Measurements from ENCODE around the gene ZNF362.

Gene ZNF362

DNA sequence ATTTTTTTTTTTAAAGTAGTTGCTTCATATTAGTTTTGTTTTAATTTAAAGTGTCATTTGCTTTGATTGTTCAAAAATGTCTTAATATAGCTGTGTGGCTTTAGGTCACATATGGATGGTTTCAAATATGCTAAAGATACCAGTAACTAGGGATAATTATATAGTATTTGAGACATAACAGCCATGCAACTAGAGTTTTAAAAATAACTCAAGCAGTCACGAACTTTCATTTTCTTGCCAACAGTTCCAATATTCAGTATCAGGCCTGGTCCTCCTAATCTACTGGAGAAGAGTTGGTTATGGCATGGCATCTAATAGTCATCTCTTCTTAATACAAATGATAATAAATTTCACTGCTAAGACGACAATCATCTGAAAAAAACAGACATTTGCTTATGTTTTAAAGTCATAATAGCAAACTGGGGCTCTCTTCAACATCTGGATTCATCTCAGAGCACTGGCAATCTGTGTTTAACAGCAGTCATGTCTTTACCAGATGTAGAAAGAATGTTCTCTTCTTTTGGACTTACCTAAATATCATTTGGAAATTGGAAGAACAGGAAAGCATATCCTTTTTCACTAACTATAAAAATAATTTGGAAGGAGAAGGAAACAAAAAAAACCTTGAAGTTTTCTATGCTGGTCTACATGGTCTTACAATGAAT lies 88.7 kb downstream of the ZNF362 start:
- no peak for DNase-seq (ENCODE audit: low read depth in 2 of 2)

DNA sequence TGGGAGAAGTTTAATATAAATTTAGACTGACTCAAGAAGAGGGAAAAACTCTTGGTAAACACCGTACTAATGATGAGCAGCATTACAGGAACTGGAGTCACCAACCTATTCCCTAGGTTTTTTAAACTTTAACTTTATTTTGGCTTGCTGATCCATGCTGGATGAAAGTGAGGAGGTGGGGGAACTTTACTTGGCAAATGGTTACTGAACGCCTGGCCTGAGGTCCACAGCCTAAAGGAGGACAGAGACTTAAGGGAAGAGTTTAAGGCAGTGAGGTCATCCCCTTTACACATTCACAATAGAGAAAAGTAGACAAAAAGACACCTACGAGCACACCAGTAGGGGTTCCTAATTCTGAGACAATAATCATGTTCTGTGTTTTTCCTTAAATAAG lies 90.2 kb downstream of the ZNF362 start:
- DNase-seq (ENCODE audit: low read depth in 2 of 2): no peak

DNA sequence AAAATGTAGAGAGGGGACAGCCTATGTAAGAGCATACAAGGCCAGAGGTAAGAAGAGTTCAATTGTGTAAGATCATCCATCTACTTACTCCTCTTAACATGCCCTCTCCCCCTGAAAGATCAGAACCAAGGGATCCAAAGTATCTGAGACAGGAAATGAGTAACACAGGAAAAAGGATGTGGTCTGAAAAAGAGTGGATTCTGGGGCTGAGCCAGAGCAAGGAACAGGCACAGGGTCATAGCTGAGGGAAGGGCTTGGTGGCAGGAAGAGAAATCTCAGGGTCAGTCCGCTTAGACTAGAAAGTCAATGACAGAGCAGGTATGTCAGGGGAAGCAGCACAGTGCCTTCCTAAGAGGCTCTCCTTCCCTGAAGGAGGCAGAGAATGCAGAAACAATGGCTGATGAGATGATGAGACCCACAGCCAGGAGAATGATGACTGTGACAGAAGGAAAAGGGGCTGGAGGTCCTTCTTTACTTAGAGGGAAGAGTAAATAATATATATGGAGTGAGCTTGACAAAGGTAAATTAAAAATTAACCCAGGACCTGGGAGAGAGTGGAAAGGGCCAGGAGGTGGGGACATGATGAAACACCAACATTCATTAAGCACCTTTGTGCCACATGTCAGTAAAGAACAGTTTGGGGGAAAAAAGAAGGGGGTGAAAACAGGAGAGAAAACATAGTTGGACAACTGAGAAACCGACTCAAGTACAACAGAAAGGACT lies 90.8 kb downstream of the ZNF362 start:
- peak; percentile 67 to 68 for DNase-seq (ENCODE audit: low read depth in 2 of 2)

DNA sequence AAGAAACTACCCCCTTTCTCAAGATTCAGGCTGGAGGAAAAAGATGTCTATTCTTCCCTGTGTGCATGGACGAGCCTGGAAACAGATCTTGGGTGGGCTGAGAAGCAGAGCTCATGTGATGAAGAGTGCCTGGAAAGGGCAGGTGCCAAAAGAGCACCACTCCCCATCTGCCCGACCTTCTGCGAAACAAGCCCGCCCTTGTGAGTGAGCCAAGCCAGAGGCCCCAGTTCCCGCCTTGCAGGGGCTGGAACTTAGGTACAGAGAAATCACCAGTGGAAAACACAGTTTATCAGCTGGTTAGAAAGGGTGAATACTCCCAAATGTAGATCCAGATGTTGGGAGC lies 91.3 kb downstream of the ZNF362 start:
- DNase-seq (ENCODE audit: low read depth in 2 of 2): no peak

DNA sequence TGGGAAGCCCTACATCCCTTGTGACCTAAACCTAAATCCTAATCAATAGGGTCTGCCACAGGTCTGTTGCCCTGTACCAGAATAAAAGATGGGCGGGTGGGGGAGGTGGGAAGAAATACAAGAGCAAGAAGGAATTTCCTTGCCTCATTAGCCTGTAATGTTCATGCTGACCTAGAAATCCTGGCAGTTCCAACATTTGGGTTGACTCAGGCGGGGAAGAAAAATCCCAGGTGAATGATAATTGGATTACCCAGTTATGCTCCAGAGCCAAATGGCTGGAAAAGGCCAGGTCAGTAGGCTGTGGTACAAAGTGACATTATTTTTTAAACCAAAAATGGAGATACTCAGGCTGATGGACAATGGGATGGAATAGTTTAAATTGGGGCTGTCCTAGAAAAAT lies 91.9 kb downstream of the ZNF362 start:
- no peak for DNase-seq (ENCODE audit: low read depth in 2 of 2)

DNA sequence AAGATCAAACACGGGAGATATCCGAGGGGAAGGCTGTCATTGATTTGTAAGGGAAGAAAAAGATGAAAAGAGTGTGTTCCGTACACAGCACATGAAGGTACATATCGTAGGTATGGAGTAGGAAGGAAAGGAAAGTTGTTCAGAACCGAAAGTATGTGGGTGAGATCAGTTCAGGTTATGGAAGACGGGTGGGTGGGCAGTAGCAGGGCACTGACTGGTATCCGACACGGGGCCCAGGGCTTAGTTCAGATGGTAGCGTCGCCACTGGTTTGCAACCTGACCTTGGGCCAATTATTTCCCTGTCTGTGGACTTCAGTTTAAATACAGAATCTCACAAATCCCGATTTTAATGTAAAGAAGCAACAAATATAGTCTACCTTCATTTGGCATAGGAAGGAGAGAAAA lies 92.4 kb downstream of the ZNF362 start:
- DNase-seq (ENCODE audit: low read depth in 2 of 2): no peak

DNA sequence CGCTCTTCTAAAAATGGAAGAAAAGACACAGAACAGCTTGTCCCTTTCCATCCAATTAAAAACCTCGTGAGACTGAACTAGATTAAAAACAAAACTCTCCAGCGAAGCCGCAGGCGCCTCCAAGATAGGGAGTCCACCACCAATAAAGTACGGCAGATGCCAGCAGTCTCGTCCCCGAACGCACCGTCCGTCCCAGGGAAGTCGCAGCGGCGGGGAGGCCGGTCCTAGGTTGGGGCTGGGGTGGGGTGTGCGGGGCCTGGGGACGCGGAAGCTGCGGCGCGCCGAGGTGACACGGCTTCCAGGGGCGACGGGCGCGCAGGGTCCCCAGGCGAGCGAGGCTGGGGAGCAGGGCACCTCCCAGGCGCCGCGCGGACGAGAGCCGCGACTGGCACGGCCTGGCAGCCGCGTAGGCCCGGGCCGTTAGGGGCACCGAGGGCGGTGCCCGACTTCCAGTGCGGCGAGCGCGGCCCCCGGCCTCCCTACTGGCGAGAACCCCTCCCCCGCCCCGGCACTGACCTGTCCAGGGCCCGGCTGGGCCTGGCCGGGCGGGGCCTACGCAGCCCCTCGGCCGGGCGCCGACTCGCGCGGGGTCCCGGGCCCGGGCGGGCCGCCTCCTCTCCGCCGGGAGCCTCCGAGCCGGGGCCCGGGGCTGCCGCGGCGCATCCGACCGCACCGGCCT lies 92.9 kb downstream of the ZNF362 start:
- no peak for DNase-seq (ENCODE audit: low read depth in 2 of 2)

DNA sequence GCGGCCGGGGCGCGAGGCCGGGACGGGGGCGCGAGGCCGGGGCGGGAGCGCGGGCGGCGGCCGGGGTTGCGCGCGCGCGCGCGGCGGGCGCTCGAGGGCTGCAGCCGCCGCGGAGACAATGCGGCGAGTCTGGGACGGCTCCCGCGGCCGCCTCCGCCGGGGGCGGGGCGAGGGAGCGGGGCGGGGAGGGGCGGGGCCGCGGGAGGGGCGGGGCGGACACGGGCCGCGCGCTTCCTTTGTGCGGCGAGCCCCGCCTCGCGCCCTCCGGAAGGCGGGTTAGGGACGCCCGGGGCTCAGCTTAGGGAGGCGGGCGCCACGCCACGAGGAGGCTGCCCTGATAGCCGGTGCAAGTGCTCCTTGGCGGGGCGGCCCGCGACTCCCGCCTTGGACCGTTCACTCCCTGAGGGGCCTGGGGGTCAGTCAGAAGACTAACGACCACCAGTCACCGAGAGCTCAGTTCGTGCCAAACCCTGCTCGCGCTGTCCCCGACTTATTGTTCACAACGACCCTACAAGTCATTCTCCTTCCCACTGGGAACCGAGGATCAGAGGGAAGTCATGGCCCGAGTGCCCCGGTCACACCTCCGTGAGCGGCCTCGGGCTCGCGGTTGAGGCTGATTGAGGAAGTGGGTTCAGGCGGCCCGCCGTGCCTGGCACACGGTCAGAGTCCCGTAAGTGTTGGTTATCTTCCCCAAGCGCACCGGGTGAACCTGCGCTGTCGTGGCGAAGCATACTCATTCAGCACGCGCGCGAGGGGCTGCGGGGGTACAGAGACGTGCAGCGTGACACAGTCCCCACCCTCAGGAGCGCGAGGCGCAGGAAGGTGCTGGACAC lies 93.7 kb downstream of the ZNF362 start:
- peak in 1 of 2 experiments; percentile 53 for DNase-seq (ENCODE audit: low read depth in 2 of 2)

All from fibroblast of skin of left biceps (primary cell).